SJSA1 (cell line): ENCODE measurements around the gene COX19. TPM values are rescaled to one million over a fixed set of nuclear protein-coding genes. Genes with fewer than 3 reads are reported as not detected.
"Not testable (repeated sequence)": the region's sequence is repeated elsewhere in the genome, so short reads cannot be mapped to it uniquely, and the experiment has no call there.

Experiments used
- DNase-seq, 2 experiments: peaks; one replicate each; pipeline ENCODE4 v3.0.0-alpha.2; 2015 to 2020; ENCODE audit warnings: low spot score in 2 of 2, low read depth in 1 of 2
- H3K27ac ChIP-seq: fragments of 250-450 bp; sonication (Bioruptor Pico); 2 replicates; pipeline ENCODE4 v1.5.1; 2020; ENCODE audit warnings: mild to moderate bottlenecking, moderate library complexity
- H3K27me3 ChIP-seq: fragments of 250-450 bp; sonication (Bioruptor Pico); replicated peaks from 2 replicates; pipeline ENCODE4 v1.5.1; 2020; ENCODE audit warnings: mild to moderate bottlenecking, moderate library complexity
- H3K36me3 ChIP-seq: fragments of 250-450 bp; sonication (Bioruptor Pico); 2 replicates; pipeline ENCODE4 v1.5.1; 2020; ENCODE audit warnings: mild to moderate bottlenecking
- H3K4me1 ChIP-seq: fragments of 250-450 bp; sonication (Bioruptor Pico); replicated peaks from 2 replicates; pipeline ENCODE4 v1.6.1; 2021; ENCODE audit warnings: mild to moderate bottlenecking
- H3K4me3 ChIP-seq: fragments of 250-450 bp; sonication (Bioruptor Pico); 2 replicates; pipeline ENCODE4 v1.5.1; 2020; ENCODE audit warnings: mild to moderate bottlenecking
- H3K9me3 ChIP-seq: fragments of 250-450 bp; sonication (Bioruptor Pico); replicated peaks from 2 replicates; pipeline ENCODE4 v1.5.1; 2020; ENCODE audit warnings: mild to moderate bottlenecking
- total RNA-seq: library from RNA; depleted of rRNA; stranded (reverse); fragments of >200 nt; shearing (Covaris generic); gene quantifications from 2 replicates; pipeline ENCODE4 v1.2.3, GENCODE V29; 2014

The COX19 gene
- total RNA-seq, 1 experiment from 2014 or later: 8.4 TPM

DNA sequence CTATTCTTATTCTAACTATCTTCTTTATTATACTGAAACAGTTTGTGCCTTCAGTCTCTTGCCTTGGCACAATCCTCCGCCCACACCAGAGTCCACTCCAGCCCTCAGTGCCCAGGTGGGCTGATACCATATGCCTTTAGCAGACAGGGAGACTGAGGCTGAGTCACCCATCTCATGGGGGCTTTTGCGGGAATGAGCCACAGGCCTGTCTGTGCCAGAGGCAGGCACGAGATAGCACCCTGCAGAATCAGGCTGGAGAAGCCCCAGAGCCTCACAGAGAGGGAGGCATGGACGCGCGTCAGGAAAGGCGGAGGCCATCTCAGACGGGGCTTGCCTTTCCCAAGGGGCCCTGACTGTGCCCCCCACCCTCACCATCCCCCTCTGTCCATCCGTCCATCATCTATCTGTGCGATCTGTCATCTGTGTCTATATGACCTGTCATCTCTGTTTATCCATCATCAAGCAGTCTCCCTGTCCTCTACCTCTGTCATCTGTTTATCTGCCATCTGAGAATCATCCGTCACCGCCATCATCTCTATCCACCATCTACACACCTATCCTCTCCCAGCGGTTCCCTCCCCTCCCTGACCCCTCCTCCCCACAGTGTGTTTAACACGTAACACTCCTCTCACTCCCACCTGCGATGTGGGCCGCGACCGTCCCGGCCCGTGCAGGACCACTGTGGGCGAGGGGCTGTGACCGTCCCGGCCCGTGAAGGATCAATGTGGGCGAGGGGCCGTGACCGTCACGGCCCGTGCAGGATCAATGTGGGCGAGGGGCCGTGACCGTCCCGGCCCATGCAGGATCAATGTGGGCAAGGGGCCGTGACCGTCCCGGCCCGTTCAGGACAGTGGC is 13.6 kb downstream of the COX19 start:
- DNase-seq: no peak
- H3K27me3 ChIP-seq: peaks cover 4% of the 10 kb centered on the region; the same call in 1 of the 2 replicates
- no peak overlapping the region for H3K4me3 ChIP-seq
- no peak overlapping the region for H3K27ac ChIP-seq
- no peaks in the 10 kb centered on the region for H3K9me3 ChIP-seq
- H3K36me3 ChIP-seq: peaks cover 4% of the 10 kb centered on the region
- H3K4me1 ChIP-seq: no peaks in the 10 kb centered on the region

DNA sequence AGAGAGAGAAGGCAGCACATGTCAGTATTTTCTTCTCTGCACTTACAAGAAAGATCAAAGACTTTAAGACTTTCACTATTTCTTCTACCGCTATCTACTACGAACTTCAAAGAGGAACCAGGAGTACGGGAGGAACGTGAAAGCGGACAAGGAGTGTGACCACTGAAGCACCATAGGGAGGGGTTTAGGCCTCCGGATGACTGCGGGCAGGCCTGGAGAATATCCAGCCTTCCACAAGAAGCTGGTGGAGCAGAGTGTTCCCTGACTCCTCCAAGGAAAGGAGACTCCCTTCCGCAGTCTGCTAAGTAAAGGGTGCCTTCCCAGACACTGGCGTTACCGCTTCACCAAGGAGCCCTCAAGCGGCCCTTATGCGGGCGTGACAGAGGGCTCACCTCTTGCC is 14.4 kb downstream of the COX19 start:
- H3K27me3 ChIP-seq, H3K27ac ChIP-seq, H3K4me3 ChIP-seq, H3K4me1 ChIP-seq, DNase-seq, H3K9me3 ChIP-seq, H3K36me3 ChIP-seq: not testable (repeated sequence)

DNA sequence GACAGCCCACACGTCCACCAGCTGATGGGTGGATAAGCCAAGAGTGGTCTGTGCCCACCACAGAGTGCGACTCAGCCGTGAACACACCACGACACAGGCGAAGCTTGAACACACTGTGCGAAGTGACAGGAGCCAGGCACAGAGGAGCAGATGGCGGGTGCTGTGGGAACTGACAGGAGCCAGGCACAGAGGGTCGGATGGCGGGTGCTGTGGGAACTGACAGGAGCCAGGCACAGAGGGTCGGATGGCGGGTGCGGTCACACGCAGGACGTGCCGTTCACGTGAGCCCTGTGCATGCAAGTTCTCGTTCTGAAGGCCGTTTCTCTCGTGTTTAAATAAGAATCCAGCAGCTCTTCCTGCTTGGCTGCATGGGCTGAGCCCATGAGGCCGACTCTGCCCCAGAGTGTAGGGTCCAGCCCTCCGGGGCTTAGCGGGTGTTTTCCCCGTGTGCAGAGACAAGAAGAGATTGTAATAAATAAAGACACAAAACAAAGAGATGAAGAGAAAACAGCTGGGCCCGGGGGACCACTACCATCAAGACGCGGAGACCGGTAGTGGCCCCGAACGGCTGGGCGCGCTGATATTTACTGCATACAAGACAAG is 15.0 kb downstream of the COX19 start:
- Histone ChIP-seq H3K27ac (no peak overlapping the region), H3K27me3 (peaks cover 12% of the 10 kb centered on the region), H3K4me1 (no peaks in the 10 kb centered on the region), H3K4me3 (no peak overlapping the region), H3K36me3 (no peaks in the 10 kb centered on the region), H3K9me3 (no peaks in the 10 kb centered on the region)
- DNase-seq: no peak

DNA sequence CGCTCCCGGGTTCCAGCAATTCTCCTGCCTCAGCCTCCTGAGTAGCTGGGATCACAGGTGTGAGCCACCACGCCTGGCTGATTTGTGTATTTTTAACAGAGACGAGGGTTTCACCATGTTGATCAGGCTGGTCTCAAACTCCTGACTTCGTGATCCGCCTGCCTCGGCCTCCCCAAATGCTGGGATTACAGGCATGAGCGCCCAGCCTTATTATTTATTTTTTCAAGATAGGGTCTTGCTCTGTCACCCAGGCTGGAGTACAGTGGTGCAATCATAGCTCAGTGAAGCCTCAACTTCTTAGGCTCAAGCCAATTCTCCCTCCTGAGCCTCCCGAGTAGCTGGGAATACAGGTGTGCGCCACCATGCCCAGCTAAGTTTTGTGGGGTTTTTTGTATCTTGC is 15.6 kb downstream of the COX19 start:
- not testable (repeated sequence) for H3K4me3 ChIP-seq, DNase-seq, H3K36me3 ChIP-seq, H3K4me1 ChIP-seq, H3K9me3 ChIP-seq, H3K27ac ChIP-seq
- H3K27me3 ChIP-seq: peaks cover 18% of the 10 kb centered on the region

DNA sequence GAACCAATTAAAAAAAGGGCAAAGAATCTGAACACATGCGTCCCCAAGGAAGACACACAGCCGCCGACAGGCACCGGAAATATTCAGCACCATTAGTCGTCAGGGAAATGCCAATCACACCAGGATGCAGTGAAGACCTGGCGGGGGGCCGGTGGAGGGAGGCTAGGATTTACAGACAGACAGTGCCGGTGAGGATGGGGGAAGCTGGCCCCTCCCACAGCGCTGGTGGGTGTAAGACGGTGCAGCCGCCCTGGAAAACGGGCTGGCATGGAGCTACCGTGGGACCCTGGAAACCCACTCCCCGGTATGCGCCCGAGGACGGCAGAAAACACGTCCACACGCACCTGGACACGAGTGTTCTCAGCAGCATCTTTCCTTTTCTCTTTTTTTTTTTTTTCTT is 16.1 kb downstream of the COX19 start:
- H3K4me1 ChIP-seq: no peaks in the 10 kb centered on the region

DNA sequence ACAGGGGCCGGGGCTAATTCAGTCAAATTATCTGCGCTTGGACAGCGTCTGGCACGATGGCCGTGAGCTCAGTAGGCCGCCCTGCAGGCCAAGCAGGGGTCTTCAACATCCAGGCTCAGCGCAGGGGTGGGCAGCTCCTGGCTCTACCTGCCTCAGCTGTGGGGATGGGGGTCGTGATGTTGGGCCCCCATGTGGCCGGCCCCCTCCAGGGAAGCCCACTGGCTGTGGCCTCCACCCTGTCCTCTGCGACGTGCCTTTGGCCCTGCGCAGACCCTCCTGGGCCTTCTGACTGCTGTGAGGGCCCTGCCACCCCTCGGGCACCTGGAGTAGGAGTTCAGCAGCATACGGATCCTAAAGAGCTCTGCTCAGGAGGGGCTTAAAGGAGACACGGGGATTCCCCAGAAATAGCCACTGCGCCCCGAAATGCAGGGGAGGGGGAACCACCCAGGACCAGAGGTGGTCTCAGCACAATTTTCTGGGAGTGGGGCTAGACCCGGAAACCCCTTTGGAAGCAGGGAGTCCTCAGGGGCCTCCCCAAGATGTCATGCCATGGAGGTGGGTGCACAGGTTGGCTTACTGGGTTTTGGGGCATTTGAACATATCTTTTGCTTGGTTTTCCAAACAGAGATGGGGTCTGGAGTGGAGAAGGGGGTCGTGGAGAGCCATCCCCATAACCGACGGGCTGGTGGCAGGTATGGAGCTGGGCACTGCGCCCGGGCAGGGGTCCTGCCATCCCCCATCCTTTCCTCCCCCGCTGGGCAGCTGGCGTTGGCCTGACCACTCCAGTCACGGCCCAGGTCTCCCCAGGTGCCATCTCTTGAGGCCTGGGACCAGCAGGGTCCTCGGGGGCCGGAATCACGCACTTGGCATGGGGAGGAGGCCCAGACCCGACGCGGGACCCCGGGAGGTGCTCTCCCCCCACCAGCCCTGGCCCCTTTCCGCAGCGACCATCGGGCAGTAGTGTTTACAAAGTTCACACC is 16.8 kb downstream of the COX19 start:
- Histone ChIP-seq H3K9me3 (no peaks in the 10 kb centered on the region), H3K27me3 (peaks cover 24% of the 10 kb centered on the region), H3K36me3 (no peaks in the 10 kb centered on the region), H3K27ac (no peak overlapping the region), H3K4me1 (peaks cover 4% of the 10 kb centered on the region; the same call in 1 of the 2 replicates), H3K4me3 (no peak overlapping the region)
- no peak for DNase-seq

More for the DNA sequence above, 16.1 kb downstream of the COX19 start:
- DNase-seq: no peak
- H3K27me3 ChIP-seq: peaks cover 20% of the 10 kb centered on the region
- H3K36me3 ChIP-seq: no peaks in the 10 kb centered on the region
- no peaks in the 10 kb centered on the region for H3K9me3 ChIP-seq
- H3K27ac ChIP-seq: no peak overlapping the region
- H3K4me3 ChIP-seq: no peak overlapping the region

DNA sequence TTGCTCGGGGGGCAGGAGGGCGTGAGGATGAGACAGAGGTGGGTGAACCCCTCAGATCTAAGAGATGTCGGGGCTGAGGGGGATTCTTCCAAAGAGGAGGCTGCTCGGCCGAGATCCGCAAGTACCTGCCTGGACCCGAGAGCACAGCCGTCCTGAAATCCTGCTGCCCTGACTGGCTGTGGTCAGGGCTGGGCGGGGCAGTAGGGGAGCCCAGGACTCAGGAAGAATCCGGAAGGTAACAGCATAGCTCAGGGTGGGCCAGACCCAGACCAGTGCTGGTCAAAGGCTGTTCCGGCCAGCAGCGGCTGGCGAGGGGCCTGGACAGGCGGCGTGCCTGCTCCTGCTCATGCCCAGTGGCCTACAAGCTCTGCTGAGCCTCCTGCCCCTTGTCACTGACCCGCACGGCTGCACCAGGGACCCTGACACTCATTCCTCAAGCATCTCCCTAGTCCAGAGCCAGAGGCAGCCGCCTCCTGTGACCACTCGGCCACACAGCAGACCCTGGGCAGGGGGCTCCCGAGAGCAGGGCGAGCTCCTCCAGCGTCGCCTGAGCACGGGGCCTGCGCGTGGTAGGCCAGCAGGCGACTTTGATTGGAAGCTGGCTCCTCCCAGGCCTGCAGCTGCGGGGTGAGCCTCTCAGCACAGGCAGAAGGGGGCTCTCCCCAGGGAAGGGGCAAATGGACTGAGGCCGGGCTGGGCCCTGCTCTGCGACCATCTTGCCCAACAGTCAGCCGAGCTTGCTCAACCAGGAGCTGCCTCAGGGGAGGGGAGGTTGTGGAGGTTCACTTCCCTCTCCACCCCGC is 17.7 kb downstream of the COX19 start:
- Histone ChIP-seq H3K36me3 (no peaks in the 10 kb centered on the region), H3K4me1 (peaks cover 4% of the 10 kb centered on the region; the same call in 1 of the 2 replicates), H3K27me3 (peaks cover 33% of the 10 kb centered on the region), H3K4me3 (no peak overlapping the region), H3K9me3 (no peaks in the 10 kb centered on the region), H3K27ac (no peak overlapping the region)
- DNase-seq: no peak

DNA sequence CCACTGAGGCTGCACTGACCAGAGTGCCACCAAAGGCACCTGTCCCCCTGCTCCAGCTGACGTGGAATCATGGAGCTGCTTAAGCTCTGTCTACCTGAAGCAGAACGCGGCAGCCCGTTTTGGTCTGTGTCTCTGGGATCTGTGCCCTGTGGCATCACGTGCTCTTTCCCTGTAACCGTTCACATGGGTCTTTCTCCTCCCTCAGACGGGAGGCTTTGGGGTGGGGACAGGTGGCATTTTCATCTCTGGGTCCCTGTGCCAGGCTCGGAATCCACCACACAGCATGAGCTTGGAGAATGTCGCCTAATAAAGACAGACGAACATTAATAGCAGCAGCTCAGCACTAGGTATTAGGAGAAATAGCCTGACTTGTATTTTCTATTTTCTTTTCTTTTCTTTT is 19.3 kb downstream of the COX19 start:
- Histone ChIP-seq H3K27me3 (peaks cover 38% of the 10 kb centered on the region), H3K36me3 (no peaks in the 10 kb centered on the region), H3K4me3 (no peak overlapping the region), H3K4me1 (peaks cover 4% of the 10 kb centered on the region; the same call in 1 of the 2 replicates), H3K27ac (no peak overlapping the region), H3K9me3 (no peaks in the 10 kb centered on the region)
- no peak for DNase-seq

DNA sequence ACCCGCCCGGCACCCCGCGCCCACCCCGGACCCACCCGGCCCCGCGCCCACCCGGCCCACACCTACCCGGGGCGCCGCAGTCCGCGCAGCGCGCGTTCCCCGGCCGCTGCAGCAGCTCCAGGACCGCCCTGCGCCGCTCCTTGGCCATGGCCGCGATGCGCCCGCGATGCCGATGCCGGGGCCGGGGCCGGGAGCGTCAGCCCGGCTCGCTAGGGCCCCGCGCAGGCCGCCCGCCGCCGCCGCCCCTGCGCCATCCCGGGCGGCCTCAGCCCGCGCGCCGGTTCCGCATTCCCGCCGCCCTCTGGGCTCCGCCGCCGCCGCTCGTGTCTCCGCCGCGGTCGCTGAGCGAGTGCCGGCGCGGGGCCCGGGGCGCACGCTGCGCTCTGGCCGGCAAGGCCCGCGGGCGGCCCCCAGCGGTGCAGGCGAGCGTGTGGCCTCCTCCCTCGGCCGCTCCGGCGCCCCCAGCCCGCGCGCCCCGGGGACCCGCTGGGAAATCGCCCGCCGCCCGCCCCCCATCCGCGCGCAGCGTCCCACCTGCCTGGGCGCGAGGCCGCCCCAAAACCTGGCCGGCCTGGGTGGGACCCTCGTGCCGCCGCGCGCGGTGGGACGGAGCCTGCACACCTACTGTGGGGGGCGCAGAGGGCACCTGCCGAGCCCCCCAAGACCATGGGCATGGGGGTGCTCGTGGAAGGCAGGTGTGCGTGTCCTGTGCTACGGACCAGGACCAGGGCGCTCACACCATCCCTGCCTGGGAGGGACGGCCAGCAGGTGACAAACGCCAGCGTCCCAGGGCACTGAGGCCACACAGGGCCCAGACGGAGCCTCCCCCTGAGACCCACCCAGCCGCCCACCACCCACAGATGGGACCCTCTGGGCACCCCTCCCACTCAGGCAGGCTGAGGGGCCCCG is 20.8 kb downstream of the COX19 start, which contains the start of gene ADAP1:
Gene ADAP1, minus strand, starts transcription at position 351 of the 909 bp plus-strand sequence. Its CDS starts 203 bp downstream, at position 148.
- no peak for DNase-seq
- Histone ChIP-seq H3K27me3 (peaks cover 38% of the 10 kb centered on the region), H3K9me3 (no peaks in the 10 kb centered on the region), H3K36me3 (no peaks in the 10 kb centered on the region), H3K27ac (no peak within 1 kb of the TSS), H3K4me1 (peaks cover 4% of the 10 kb centered on the region; the same call in 1 of the 2 replicates), H3K4me3 (no peak within 1 kb of the TSS; the same call in 1 of the 2 replicates)

DNA sequence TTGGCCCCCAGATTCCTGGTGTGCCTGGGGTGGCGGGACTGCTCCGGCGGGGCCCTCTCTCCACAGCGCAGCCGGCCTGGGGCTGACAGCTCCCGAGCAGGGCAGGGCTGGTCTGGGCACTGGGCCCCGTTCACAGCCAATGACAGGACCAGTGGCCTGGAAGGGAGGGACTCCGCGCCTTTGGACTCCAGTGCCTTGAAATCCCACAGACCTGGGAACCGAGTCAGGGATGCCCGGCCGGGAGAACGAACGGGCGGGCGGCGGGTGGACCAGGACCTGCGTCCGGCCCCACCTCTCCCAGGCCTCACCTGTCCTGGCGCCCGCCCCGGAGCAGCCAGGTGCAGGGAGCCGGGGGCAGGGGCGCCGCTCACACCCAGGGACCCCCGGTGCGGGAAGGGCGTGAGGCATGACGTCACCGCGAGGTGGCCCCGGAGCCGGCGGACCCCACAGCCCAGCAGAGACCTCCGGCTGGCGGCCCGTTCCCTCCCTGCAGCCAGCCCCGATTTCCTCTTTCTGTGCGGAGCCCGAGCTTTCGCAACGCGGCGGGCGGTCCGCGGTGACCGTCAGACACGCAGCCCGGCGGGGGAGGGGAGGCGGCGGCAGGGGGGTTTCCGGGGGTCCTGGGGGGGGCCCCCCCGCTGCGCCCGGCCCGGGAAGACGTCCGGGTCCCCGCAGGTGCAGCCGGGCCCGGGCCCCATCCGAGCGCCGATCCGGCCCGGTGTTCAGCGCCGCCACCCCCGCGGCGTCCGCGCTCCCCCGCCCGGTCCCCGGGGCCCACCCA is 21.6 kb downstream of the COX19 start:
- Histone ChIP-seq H3K4me1 (peaks cover 4% of the 10 kb centered on the region; the same call in 1 of the 2 replicates), H3K27me3 (peaks cover 34% of the 10 kb centered on the region), H3K36me3 (no peaks in the 10 kb centered on the region), H3K4me3 (no peak overlapping the region), H3K27ac (no peak overlapping the region), H3K9me3 (no peaks in the 10 kb centered on the region)
- DNase-seq: peak in 1 of 2 experiments; percentile 5

DNA sequence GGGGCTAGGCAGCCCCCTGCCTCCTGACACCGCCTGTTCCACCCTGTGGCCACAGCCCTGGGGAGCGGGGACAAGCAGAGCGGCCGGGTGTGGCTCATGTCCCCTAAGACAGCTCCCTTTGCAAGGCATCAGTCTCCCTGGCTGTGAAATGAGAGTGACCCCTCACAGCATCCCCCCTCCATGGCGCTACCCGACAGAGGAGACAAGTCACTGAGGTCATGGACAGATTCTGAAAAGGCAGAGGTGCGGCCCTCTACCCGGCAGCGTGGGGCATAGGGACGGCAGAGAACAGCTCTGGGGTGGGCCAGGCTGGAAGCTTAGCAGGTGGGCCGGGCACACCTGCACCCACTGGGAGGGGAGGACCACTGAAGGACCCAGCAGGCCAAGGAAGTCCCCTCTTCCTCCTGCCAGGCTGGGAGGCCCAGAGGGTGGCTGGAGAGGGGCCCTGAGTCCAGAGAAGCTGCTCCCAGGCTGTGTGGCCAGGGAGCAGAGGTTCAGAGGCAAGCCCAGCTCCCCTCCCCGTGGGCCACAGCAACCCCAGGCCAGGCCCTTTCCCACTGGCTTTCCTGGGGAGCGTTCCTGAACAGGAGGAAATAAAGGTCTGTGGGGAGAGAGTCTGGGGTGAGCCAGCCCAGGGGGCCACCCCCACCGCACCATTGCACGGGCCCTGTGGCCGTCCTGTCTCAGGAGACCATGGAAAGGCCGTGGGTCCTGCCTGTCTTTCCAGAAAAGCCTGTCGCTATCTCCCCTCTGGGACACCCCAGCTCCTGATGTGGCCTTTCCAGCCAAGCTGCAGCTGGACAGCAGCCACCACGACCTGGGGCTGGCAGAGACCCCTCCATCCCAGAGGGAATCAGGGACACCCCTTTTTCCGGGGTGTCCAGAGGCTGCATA is 22.6 kb downstream of the COX19 start:
- peaks cover 34% of the 10 kb centered on the region for H3K27me3 ChIP-seq
- no peak overlapping the region for H3K4me3 ChIP-seq
- DNase-seq: no peak
- no peaks in the 10 kb centered on the region for H3K36me3 ChIP-seq
- H3K27ac ChIP-seq: no peak overlapping the region
- no peaks in the 10 kb centered on the region for H3K9me3 ChIP-seq
- peaks cover 4% of the 10 kb centered on the region; the same call in 1 of the 2 replicates for H3K4me1 ChIP-seq
